Spinal cord (tissue), 10 donors: Measurements from ENCODE around the gene SPATA22. TPM values are rescaled to one million over a fixed set of nuclear protein-coding genes. Genes with fewer than 3 reads are reported as not detected.
A peak's percentile ranks its signal among the peaks of the same experiment; 100 is the strongest.

Experiments
- DNase-seq, 6 donors: peaks; one replicate each; pipeline versions ENCODE4 v3.0.0 to v3.0.0-alpha.2; 2013 to 2015; ENCODE audit warnings: low spot score in 6 of 6, low read depth in 4 of 6
- H3K27ac ChIP-seq: one replicate; pipeline ENCODE4 v1.5.1; 2013; ENCODE audit warnings: low read depth, low read length, control low read depth
- H3K27me3 ChIP-seq: one replicate; pipeline ENCODE4 v1.6.1; 2013; ENCODE audit warnings: low read length; ENCODE audit not compliant: control insufficient read depth, insufficient read depth
- H3K36me3 ChIP-seq: one replicate; pipeline ENCODE4 v1.6.1; 2013; ENCODE audit warnings: low read length; ENCODE audit not compliant: control insufficient read depth, insufficient read depth
- H3K4me1 ChIP-seq: one replicate; pipeline ENCODE4 v1.6.1; 2013; ENCODE audit warnings: low read length; ENCODE audit not compliant: control insufficient read depth, insufficient read depth
- H3K4me3 ChIP-seq: one replicate; pipeline ENCODE4 v1.5.1; 2013; ENCODE audit warnings: low read depth, low read length, control low read depth
- H3K9me3 ChIP-seq: one replicate; pipeline ENCODE4 v1.6.1; 2013; ENCODE audit warnings: low read length; ENCODE audit not compliant: control insufficient read depth, insufficient read depth
- WGBS: methylation state at CpG from one replicate; pipeline ENCODE4 v1.1.5; 2013; ENCODE audit warnings: missing lambda C conversion rate; ENCODE audit not compliant: insufficient coverage; 5-methylcytosine and 5-hydroxymethylcytosine counted together
- polyA plus RNA-seq, 2 donors: library from polyadenylated mRNA; unstranded; fragments of 120-200 nt; gene quantifications; one replicate each; pipeline ENCODE4 v1.2.1, GENCODE V29; 2013; ENCODE audit not compliant: insufficient read length in 2 of 2
- total RNA-seq, 2 donors: library from RNA; depleted of rRNA in 1 of 2; stranded (reverse); fragments of 120-200 nt in 1 of 2; fragments of >200 nt in 1 of 2; gene quantifications; one replicate each; pipeline versions ENCODE4 v1.2.3 to v1.2.4, GENCODE V29; 2013 to 2014
- donor health status: healthy.

The SPATA22 gene
- total and polyA plus RNA-seq, 4 donors = 0.44 to 1.2 (median 0.81) TPM

- no peak overlapping the region for H3K4me3 ChIP-seq
- H3K27ac ChIP-seq = no peak overlapping the region
- no peaks in the 10 kb centered on the region for H3K9me3 ChIP-seq
- no peak for DNase-seq
- H3K27me3 ChIP-seq = no peaks in the 10 kb centered on the region
- peaks cover 7% of the 10 kb centered on the region for H3K4me1 ChIP-seq
- H3K36me3 ChIP-seq = no peaks in the 10 kb centered on the region
- WGBS = no CpG with 5 or more reads among the region's 1 CpG
Measured at GRCh38 chr17:3507071-3507470, 35.5 kb upstream of the SPATA22 start.

DNA sequence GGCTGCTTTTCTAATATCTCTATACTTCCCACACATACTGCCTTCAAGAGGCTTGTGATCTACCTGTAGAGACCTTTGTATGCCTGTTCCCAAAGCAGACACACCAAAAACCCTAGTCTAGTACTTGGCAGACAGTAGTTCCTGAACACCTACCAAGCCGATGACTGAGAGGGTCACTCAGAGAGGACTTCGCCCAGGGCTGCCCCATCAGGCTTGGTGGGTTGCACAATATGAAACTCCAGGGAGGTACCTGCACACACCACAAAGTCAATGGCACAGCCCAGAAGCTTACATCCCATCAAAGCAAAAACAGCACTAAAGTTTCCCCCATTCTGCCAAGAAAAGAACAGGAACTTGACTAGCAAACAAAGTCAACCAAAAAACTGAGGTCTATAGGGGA lies 34.4 kb upstream of the SPATA22 start:
- DNase-seq = no peak
- no peaks in the 10 kb centered on the region for H3K9me3 ChIP-seq
- peaks cover 5% of the 10 kb centered on the region for H3K4me1 ChIP-seq
- no peaks in the 10 kb centered on the region for H3K36me3 ChIP-seq
- H3K27ac ChIP-seq = no peak overlapping the region
- 93% methylated on average over 2 of the region's 2 CpGs for WGBS
- H3K4me3 ChIP-seq = no peak overlapping the region
- H3K27me3 ChIP-seq = no peaks in the 10 kb centered on the region

DNA sequence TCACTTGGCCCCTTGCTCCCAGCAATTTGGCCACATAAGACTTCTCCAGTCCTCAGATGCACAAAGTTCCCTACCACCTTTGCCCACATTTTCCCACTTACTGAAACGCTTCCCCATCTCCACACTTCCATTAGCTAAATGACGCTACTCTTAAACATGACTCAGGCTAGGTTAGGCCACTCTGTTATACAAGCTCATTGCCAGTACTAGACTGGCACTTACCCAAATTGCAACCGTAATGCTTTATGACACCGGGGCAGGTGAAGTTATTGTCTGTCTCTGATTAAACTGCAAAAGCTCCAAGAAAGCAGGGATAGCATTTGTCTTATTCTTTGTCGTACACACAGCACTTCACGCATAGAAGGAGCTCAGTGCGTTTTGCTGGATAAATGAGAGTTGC lies 33.4 kb upstream of the SPATA22 start:
- DNase-seq = peak in 1 of 6 donors; percentile 38
- 95% methylated on average over 7 of the region's 7 CpGs for WGBS
- Histone ChIP-seq H3K36me3 (no peaks in the 10 kb centered on the region), H3K9me3 (no peaks in the 10 kb centered on the region), H3K27ac (no peak overlapping the region), H3K4me1 (peaks cover 5% of the 10 kb centered on the region), H3K4me3 (no peak overlapping the region), H3K27me3 (no peaks in the 10 kb centered on the region)

GRCh38 chr17:3503285-3503684 lies 31.7 kb upstream of the SPATA22 start:
- no peaks in the 10 kb centered on the region for H3K36me3 ChIP-seq
- no peaks in the 10 kb centered on the region for H3K9me3 ChIP-seq
- DNase-seq = no peak
- peaks cover 5% of the 10 kb centered on the region for H3K4me1 ChIP-seq
- WGBS = no CpG with 5 or more reads among the region's 1 CpG
- no peaks in the 10 kb centered on the region for H3K27me3 ChIP-seq
- peak overlapping the region; percentile 78 for H3K27ac ChIP-seq
- H3K4me3 ChIP-seq = no peak overlapping the region

DNA sequence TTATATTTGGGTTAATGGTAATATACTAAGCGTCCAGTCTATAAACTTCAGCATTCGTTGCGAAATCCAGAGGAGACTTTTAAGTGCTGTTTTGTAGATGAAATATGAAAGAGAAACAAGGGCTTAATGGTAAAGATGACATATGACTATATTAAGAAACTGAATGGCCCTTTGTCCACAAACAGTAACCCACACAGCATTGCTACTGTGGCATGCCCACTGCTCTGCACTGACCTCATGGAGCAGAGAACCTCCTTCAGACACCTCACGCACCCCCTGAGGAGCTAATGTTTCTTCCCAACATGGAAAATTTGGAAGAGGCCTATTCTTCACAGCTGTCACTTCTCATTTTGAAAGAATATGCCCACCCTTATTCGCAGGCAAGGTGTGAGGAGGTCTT lies 30.8 kb upstream of the SPATA22 start:
- Histone ChIP-seq H3K4me1 (peaks cover 5% of the 10 kb centered on the region), H3K4me3 (no peak overlapping the region), H3K27ac (peak overlapping the region; percentile 78), H3K27me3 (no peaks in the 10 kb centered on the region), H3K36me3 (no peaks in the 10 kb centered on the region), H3K9me3 (no peaks in the 10 kb centered on the region)
- WGBS = no CpG with 5 or more reads among the region's 5 CpGs
- peak in 1 of 6 donors; percentile 29 for DNase-seq

DNA sequence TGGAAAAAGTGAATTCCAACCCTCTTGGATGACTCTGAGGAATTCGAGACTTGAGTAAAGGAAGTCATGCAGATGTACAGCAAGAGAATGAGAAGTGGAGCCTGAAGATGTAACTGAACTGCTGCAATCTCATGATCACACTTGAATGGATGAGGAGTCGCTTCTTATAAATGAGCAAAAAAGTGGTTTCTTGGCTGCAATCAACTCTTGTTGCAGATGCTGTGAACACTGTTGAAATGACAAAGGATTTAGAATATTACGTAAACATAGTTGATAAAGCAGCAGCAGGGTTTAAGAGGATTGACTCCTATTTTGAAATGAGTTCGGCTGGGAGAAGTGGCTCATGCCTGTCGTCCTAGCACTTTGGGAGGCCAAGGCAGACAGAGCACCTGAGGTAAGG lies 29.7 kb upstream of the SPATA22 start:
- Histone ChIP-seq H3K36me3 (no peaks in the 10 kb centered on the region), H3K27me3 (no peaks in the 10 kb centered on the region), H3K27ac (peak overlapping the region; percentile 78), H3K4me1 (peaks cover 5% of the 10 kb centered on the region), H3K4me3 (no peak overlapping the region), H3K9me3 (no peaks in the 10 kb centered on the region)
- no peak for DNase-seq
- WGBS = 84% methylated on average over 5 of the region's 5 CpGs

DNA sequence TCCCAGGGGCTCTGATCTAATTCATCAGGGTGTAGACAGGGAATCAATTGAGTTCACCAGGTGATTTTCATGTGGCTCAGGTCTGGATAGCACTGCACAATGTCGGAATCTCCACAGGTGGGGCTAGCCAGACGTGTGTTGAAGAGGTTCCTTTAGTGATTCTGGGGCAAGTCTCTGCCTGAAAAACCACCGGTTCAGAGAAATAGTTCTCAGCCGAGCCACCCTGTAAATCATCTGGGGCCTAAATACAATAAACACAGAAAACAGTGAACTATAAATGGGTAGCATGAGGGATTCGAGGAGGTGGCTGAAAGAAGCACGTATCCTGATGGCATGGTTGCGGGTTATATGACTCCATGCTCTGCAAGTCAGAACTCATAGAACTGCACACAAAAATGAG lies 25.5 kb upstream of the SPATA22 start:
- no peak overlapping the region for H3K27ac ChIP-seq
- H3K36me3 ChIP-seq = no peaks in the 10 kb centered on the region
- H3K9me3 ChIP-seq = no peaks in the 10 kb centered on the region
- no peaks in the 10 kb centered on the region for H3K27me3 ChIP-seq
- H3K4me1 ChIP-seq = no peaks in the 10 kb centered on the region
- WGBS = 100% methylated on average over 1 of the region's 7 CpGs
- DNase-seq = no peak
- H3K4me3 ChIP-seq = no peak overlapping the region

DNA sequence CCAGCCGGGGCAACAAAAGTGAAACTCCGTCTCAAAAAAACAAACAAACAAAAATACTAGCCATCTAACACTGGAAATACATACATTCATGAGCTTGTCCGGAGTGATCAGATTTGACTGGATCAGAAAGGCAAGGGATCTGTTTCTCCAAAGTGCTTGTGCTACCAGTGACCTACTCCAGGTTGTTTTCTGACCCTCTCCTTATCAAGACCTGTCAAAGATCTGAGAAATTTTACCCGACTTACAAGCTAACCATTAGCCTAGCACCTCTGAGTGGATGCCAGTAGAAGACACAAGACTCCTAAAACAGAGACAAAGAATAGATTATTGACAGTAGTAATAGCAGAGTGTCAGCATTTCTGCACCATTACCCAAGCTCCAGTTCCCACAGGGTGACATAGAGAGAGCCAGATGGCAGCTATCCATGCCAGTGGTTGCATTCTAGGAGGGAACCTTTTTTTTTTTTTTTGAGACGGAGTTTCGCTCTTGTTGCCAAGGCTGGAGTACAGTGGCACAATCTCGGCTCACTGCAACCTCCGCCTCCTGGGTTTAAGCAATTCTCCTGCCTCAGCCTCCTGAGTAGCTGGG lies 14.0 kb upstream of the SPATA22 start:
- WGBS = 85% methylated on average over 3 of the region's 8 CpGs
- Histone ChIP-seq H3K27ac (no peak overlapping the region), H3K36me3 (no peaks in the 10 kb centered on the region), H3K9me3 (no peaks in the 10 kb centered on the region), H3K27me3 (no peaks in the 10 kb centered on the region), H3K4me3 (no peak overlapping the region), H3K4me1 (no peaks in the 10 kb centered on the region)
- peak in 1 of 6 donors; percentile 44 for DNase-seq

DNA sequence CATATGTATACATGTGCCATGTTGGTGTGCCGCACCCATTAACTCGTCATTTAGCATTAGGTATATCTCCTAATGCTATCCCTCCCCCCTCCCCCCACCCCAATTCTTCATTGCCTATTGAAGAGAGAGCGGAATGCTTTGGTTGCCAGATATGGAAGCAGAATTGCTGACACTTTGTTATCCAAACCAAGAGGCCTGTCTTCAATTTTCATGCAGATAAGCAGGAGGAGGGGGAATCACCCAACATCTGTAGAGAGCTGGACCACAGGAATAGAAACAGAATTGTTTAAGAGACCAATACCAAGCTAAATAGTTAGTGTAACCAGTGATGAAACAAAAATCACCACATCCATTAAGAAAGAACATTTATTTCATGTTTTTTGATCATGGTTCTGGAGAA lies 11.2 kb upstream of the SPATA22 start:
- Histone ChIP-seq H3K9me3 (no peaks in the 10 kb centered on the region), H3K36me3 (no peaks in the 10 kb centered on the region), H3K4me3 (no peak overlapping the region), H3K4me1 (no peaks in the 10 kb centered on the region), H3K27ac (no peak overlapping the region), H3K27me3 (no peaks in the 10 kb centered on the region)
- DNase-seq = no peak
- WGBS = no CpG with 5 or more reads among the region's 3 CpGs

GRCh38 chr17:3479988-3480387 lies 8.4 kb upstream of the SPATA22 start:
- 100% methylated on average over 2 of the region's 3 CpGs for WGBS
- no peak overlapping the region for H3K27ac ChIP-seq
- H3K4me1 ChIP-seq = no peaks in the 10 kb centered on the region
- H3K27me3 ChIP-seq = no peaks in the 10 kb centered on the region
- no peaks in the 10 kb centered on the region for H3K36me3 ChIP-seq
- no peak overlapping the region for H3K4me3 ChIP-seq
- DNase-seq = no peak
- no peaks in the 10 kb centered on the region for H3K9me3 ChIP-seq
